Osteoblast (primary cell): ENCODE results near the gene CFAP221. TPM values are rescaled to one million over a fixed set of nuclear protein-coding genes. Genes with fewer than 3 reads are reported as not detected.

Experiments
- DNase-seq: peaks from one replicate; pipeline ENCODE4 v3.0.0; 2011; ENCODE audit warnings: low spot score, mixed read lengths; ENCODE audit not compliant: insufficient read length; ENCODE audit errors: missing footprints
- H2AFZ ChIP-seq: 2 replicates; pipeline ENCODE4 v1.6.0; 2011; ENCODE audit warnings: mild to moderate bottlenecking, low read length
- H3K27ac ChIP-seq: 2 replicates; pipeline ENCODE4 v1.5.1; 2011; ENCODE audit warnings: mild to moderate bottlenecking, low read depth, low read length, moderate library complexity
- H3K27me3 ChIP-seq: 2 replicates; pipeline ENCODE4 v1.6.0; 2012; ENCODE audit warnings: mild to moderate bottlenecking, control low read depth, inconsistent platforms, low read length, moderate library complexity; ENCODE audit not compliant: insufficient read depth
- H3K36me3 ChIP-seq: 2 replicates; pipeline ENCODE4 v1.5.1; 2011; ENCODE audit warnings: mild to moderate bottlenecking, low read length, control low read depth, moderate library complexity; ENCODE audit not compliant: insufficient read depth
- H3K4me1 ChIP-seq: 2 replicates; pipeline ENCODE4 v1.5.1; 2011; ENCODE audit warnings: mild to moderate bottlenecking, low read length, control low read depth, moderate library complexity; ENCODE audit not compliant: insufficient read depth
- H3K4me2 ChIP-seq: 2 replicates; pipeline ENCODE4 v1.6.0; 2011; ENCODE audit warnings: mild to moderate bottlenecking, low read length; ENCODE audit not compliant: insufficient read depth
- H3K4me3 ChIP-seq: fragments of 200-600 bp; sonication (generic); 3 replicates; pipeline ENCODE4 v1.5.1; 2012; ENCODE audit warnings: mild to moderate bottlenecking, low read length, inconsistent platforms; ENCODE audit not compliant: insufficient read depth
- H3K79me2 ChIP-seq: 2 replicates; pipeline ENCODE4 v1.6.0; 2012; ENCODE audit warnings: mild to moderate bottlenecking, low read length, control low read depth, inconsistent platforms; ENCODE audit not compliant: insufficient read depth
- H3K9me3 ChIP-seq: 2 replicates; pipeline ENCODE4 v1.5.1; 2011; ENCODE audit warnings: low read depth, low read length, control low read depth
- H4K20me1 ChIP-seq: 2 replicates; pipeline ENCODE4 v1.6.0; 2012; ENCODE audit warnings: mild to moderate bottlenecking, low read length, control low read depth; ENCODE audit not compliant: insufficient read depth
- CTCF ChIP-seq: IDR thresholded peaks from 2 replicates; pipeline ENCODE4 v1.5.1; 2011; ENCODE audit warnings: mild to moderate bottlenecking, low read depth, low read length, moderate library complexity; ENCODE audit errors: extremely low read depth
- total RNA-seq: library from RNA; depleted of rRNA; stranded (reverse); fragments of >200 nt; gene quantifications from 2 replicates; pipeline ENCODE4 v1.2.3, GENCODE V29; 2012

The CFAP221 gene
- total RNA-seq, 1 donor: 0.36 TPM

GRCh38 chr2:119517433-119517832, 26.8 kb upstream of the CFAP221 start:
- H4K20me1 ChIP-seq: no peaks in the 10 kb centered on the region
- H3K9me3 ChIP-seq: no peaks in the 10 kb centered on the region
- no peak overlapping the region for H3K27ac ChIP-seq
- no peak overlapping the region for H3K4me3 ChIP-seq
- peak; percentile 89 for DNase-seq
- no peaks in the 10 kb centered on the region for H3K4me1 ChIP-seq
- H3K36me3 ChIP-seq: no peaks in the 10 kb centered on the region
- peak; percentile 71 for TF ChIP-seq CTCF
- H3K79me2 ChIP-seq: no peaks in the 10 kb centered on the region
- no peak overlapping the region for H2AFZ ChIP-seq
- peaks cover 3% of the 10 kb centered on the region for H3K27me3 ChIP-seq
- H3K4me2 ChIP-seq: no peak overlapping the region

GRCh38 chr2:119518401-119519056, 25.7 kb upstream of the CFAP221 start:
- H4K20me1 ChIP-seq: no peaks in the 10 kb centered on the region
- no peak overlapping the region for H3K4me2 ChIP-seq
- H2AFZ ChIP-seq: no peak overlapping the region
- no peak overlapping the region for H3K4me3 ChIP-seq
- no peak for TF ChIP-seq CTCF
- peaks cover 11% of the 10 kb centered on the region for H3K27me3 ChIP-seq
- no peak for DNase-seq
- no peak overlapping the region for H3K27ac ChIP-seq
- H3K36me3 ChIP-seq: no peaks in the 10 kb centered on the region
- no peaks in the 10 kb centered on the region for H3K9me3 ChIP-seq
- no peaks in the 10 kb centered on the region for H3K4me1 ChIP-seq
- H3K79me2 ChIP-seq: no peaks in the 10 kb centered on the region

GRCh38 chr2:119519057-119519408, 25.2 kb upstream of the CFAP221 start:
- Histone ChIP-seq H2AFZ (no peak overlapping the region), H3K4me3 (no peak overlapping the region), H3K79me2 (no peaks in the 10 kb centered on the region), H4K20me1 (no peaks in the 10 kb centered on the region), H3K4me2 (no peak overlapping the region), H3K9me3 (no peaks in the 10 kb centered on the region), H3K36me3 (no peaks in the 10 kb centered on the region), H3K27me3 (peaks cover 16% of the 10 kb centered on the region), H3K4me1 (no peaks in the 10 kb centered on the region), H3K27ac (no peak overlapping the region)
- TF ChIP-seq CTCF: no peak
- no peak for DNase-seq

GRCh38 chr2:119520696-119521432, 23.4 kb upstream of the CFAP221 start:
- Histone ChIP-seq H3K4me1 (no peaks in the 10 kb centered on the region), H3K4me2 (no peak overlapping the region), H3K27me3 (peaks cover 32% of the 10 kb centered on the region), H4K20me1 (no peaks in the 10 kb centered on the region), H2AFZ (no peak overlapping the region), H3K36me3 (no peaks in the 10 kb centered on the region), H3K4me3 (no peak overlapping the region), H3K9me3 (no peaks in the 10 kb centered on the region), H3K79me2 (no peaks in the 10 kb centered on the region), H3K27ac (no peak overlapping the region)
- no peak for TF ChIP-seq CTCF
- DNase-seq: no peak
